KMS-11 (cell line): ENCODE measurements around the gene ORMDL3.
"Not testable (repeated sequence)": the region's sequence is repeated elsewhere in the genome, so short reads cannot be mapped to it uniquely, and the experiment has no call there.

Experiments used
- H2AFZ ChIP-seq: fragments of 200-600 bp; sonication (generic); 2 replicates; pipeline ENCODE4 v1.6.1; 2016; ENCODE audit warnings: antibody characterized with exemption, mixed run types, low read depth
- H3K27ac ChIP-seq: fragments of 200-600 bp; sonication (generic); 2 replicates; pipeline ENCODE4 v1.6.1; 2016; ENCODE audit warnings: mild to moderate bottlenecking, mixed run types
- H3K27me3 ChIP-seq: fragments of 200-600 bp; sonication (generic); 2 replicates; pipeline ENCODE4 v1.6.1; 2017; ENCODE audit warnings: mild to moderate bottlenecking, low read depth, mixed run types, moderate library complexity; ENCODE audit not compliant: insufficient read depth
- H3K36me3 ChIP-seq: fragments of 200-600 bp; sonication (generic); 2 replicates; pipeline ENCODE4 v1.6.1; 2017; ENCODE audit warnings: mild to moderate bottlenecking, mixed run types; ENCODE audit not compliant: insufficient read depth
- H3K4me1 ChIP-seq: fragments of 200-600 bp; sonication (generic); 2 replicates; pipeline ENCODE4 v1.6.1; 2016; ENCODE audit warnings: mild to moderate bottlenecking, low read depth, mixed run types; ENCODE audit not compliant: poor library complexity, severe bottlenecking
- H3K4me2 ChIP-seq: fragments of 200-600 bp; sonication (generic); 2 replicates; pipeline ENCODE4 v1.7.0; 2016; ENCODE audit warnings: mild to moderate bottlenecking, mixed run types
- H3K4me3 ChIP-seq: fragments of 200-600 bp; sonication (generic); IDR thresholded peaks from 2 replicates; pipeline ENCODE4 v1.6.1; 2017; ENCODE audit warnings: low read depth, low read length, mixed read lengths; ENCODE audit not compliant: insufficient read depth
- H3K79me2 ChIP-seq: fragments of 200-600 bp; sonication (generic); 2 replicates; pipeline ENCODE4 v1.6.1; 2016; ENCODE audit warnings: low read depth, mixed run types; ENCODE audit not compliant: insufficient read depth
- H3K9ac ChIP-seq: fragments of 200-600 bp; sonication (generic); 2 replicates; pipeline ENCODE4 v1.6.1; 2016; ENCODE audit warnings: mild to moderate bottlenecking, mixed run types
- H4K20me1 ChIP-seq: fragments of 200-600 bp; sonication (generic); 2 replicates; pipeline ENCODE4 v1.6.1; 2016; ENCODE audit warnings: mild to moderate bottlenecking, mixed run types; ENCODE audit not compliant: insufficient read depth
- CTCF ChIP-seq: fragments of 200-600 bp; sonication (generic); conservative IDR thresholded peaks from 2 replicates; pipeline ENCODE4 v1.6.1; 2017; ENCODE audit warnings: low read depth, mild to moderate bottlenecking, antibody characterized with exemption, low read length, moderate library complexity, mixed read lengths

Gene ORMDL3

GRCh38 chr17:39949028-39949427 lies 21.6 kb upstream of the ORMDL3 start:
- Histone ChIP-seq H3K4me1 (peaks cover 14% of the 10 kb centered on the region), H3K27me3 (no peaks in the 10 kb centered on the region), H4K20me1 (no peaks in the 10 kb centered on the region), H3K4me3 (no peak overlapping the region), H3K79me2 (no peaks in the 10 kb centered on the region), H3K4me2 (no peak overlapping the region), H2AFZ (no peak overlapping the region), H3K36me3 (no peaks in the 10 kb centered on the region), H3K9ac (no peak overlapping the region), H3K27ac (no peak overlapping the region)
- TF ChIP-seq CTCF = no peak

- not testable (repeated sequence) for H3K27me3 ChIP-seq, H3K4me1 ChIP-seq, H3K36me3 ChIP-seq, H3K27ac ChIP-seq, H4K20me1 ChIP-seq, H3K79me2 ChIP-seq, H2AFZ ChIP-seq, H3K4me2 ChIP-seq, H3K9ac ChIP-seq, H3K4me3 ChIP-seq
Measured at GRCh38 chr17:39948489-39948828, 21.1 kb upstream of the ORMDL3 start.

GRCh38 chr17:39946551-39947330 lies 19.3 kb upstream of the ORMDL3 start:
- no peak for TF ChIP-seq CTCF

GRCh38 chr17:39944393-39944711 lies 17.0 kb upstream of the ORMDL3 start:
- Histone ChIP-seq H3K27me3 (no peaks in the 10 kb centered on the region), H3K27ac (no peak overlapping the region), H3K4me3 (no peak overlapping the region), H3K4me2 (no peak overlapping the region), H2AFZ (no peak overlapping the region), H3K4me1 (peaks cover 31% of the 10 kb centered on the region), H4K20me1 (no peaks in the 10 kb centered on the region), H3K9ac (no peak overlapping the region), H3K79me2 (no peaks in the 10 kb centered on the region), H3K36me3 (no peaks in the 10 kb centered on the region)
- TF ChIP-seq CTCF = no peak

More at GRCh38 chr17:39946551-39947330, 19.3 kb upstream of the ORMDL3 start:
- Histone ChIP-seq H3K27me3 (no peaks in the 10 kb centered on the region), H3K79me2 (no peaks in the 10 kb centered on the region), H3K27ac (no peak overlapping the region), H3K36me3 (no peaks in the 10 kb centered on the region), H4K20me1 (no peaks in the 10 kb centered on the region), H3K4me1 (peaks cover 8% of the 10 kb centered on the region), H2AFZ (no peak overlapping the region), H3K4me2 (no peak overlapping the region), H3K4me3 (no peak overlapping the region), H3K9ac (no peak overlapping the region)

GRCh38 chr17:39943702-39944392 lies 16.4 kb upstream of the ORMDL3 start:
- Histone ChIP-seq H3K4me1 (peaks cover 36% of the 10 kb centered on the region), H3K9ac (no peak overlapping the region), H3K27me3 (no peaks in the 10 kb centered on the region), H4K20me1 (no peaks in the 10 kb centered on the region), H3K79me2 (no peaks in the 10 kb centered on the region), H3K27ac (no peak overlapping the region), H3K4me3 (no peak overlapping the region), H2AFZ (no peak overlapping the region), H3K4me2 (no peak overlapping the region), H3K36me3 (no peaks in the 10 kb centered on the region)
- TF ChIP-seq CTCF = no peak
